HepG2 (cell line): ENCODE results near the gene ZNF513. TPM values are rescaled to one million over a fixed set of nuclear protein-coding genes. Genes with fewer than 3 reads are reported as not detected.
A peak's percentile ranks its signal among the peaks of the same experiment; 100 is the strongest.

Experiments used
- ATAC-seq: fragments of 200-7000 bp; cut with Tn5 transposase; 3 replicates; pipeline ENCODE4 v1.9.1; 2020; ENCODE audit warnings: mild to moderate bottlenecking, moderate library complexity
- BruUV-seq: library from RNA; stranded (reverse); fragments of 400-500 nt; replicated peaks from 2 replicates; lab custom pipeline; 2021; lab: Mats Ljungman, UMichigan
- CTCF ChIA-PET: fragments of 300-600 bp; formaldehyde crosslinking; extraction: SDS; loops from one replicate; lab custom pipeline; 2021; ENCODE audit warnings: low total read pairs, inconsistent platforms, low intra/inter-chr PET ratio; lab: Yijun Ruan, JAX
- POLR2A ChIA-PET: fragments of 350-600 bp; sonication (Branson Sonifier 250); formaldehyde crosslinking; loops from one replicate; lab custom pipeline; 2020; ENCODE audit warnings: antibody characterized with exemption, inconsistent platforms; lab: Yijun Ruan, JAX
- DNase-seq: peaks from one replicate; pipeline ENCODE4 v3.0.0-alpha.2; 2015; ENCODE audit warnings: low spot score
- FAIRE-seq: peaks from 3 replicates; lab custom pipeline; 2011; peaks lifted over from hg19 to GRCh38; lab: Jason Lieb, UNC
- H2AFZ ChIP-seq: one replicate; pipeline ENCODE4 v1.6.1; 2011; ENCODE audit warnings: low read length, inconsistent platforms
- H3K27ac ChIP-seq: fragments of 300-600 bp; 3 replicates; pipeline ENCODE4 v1.8.0; 2011; ENCODE audit warnings: mixed run types, mild to moderate bottlenecking, mixed read lengths, low read length, inconsistent platforms; ENCODE audit not compliant: insufficient read depth; ENCODE audit errors: extremely low read length
- H3K27me3 ChIP-seq, 2 experiments: fragments of 200-600 bp in 1 of 2; 2 replicates in 1 of 2; 3 replicates in 1 of 2; pipeline versions ENCODE4 v1.6.0 to v1.8.0; 2011; ENCODE audit warnings: low read length in 2 of 2, mild to moderate bottlenecking in 2 of 2, moderate library complexity in 2 of 2, inconsistent platforms in 1 of 2; ENCODE audit not compliant: insufficient read depth in 2 of 2, control insufficient read depth in 1 of 2
- H3K36me3 ChIP-seq, 2 experiments: fragments of 200-600 bp in 1 of 2; replicated peaks in 1 of 2; 2 replicates in 1 of 2; 3 replicates in 1 of 2; pipeline versions ENCODE4 v1.5.1 to v1.8.0; 2011; ENCODE audit warnings: low read length in 2 of 2, inconsistent platforms in 1 of 2; ENCODE audit not compliant: insufficient read depth in 2 of 2, control insufficient read depth in 1 of 2
- H3K4me1 ChIP-seq: 2 replicates; pipeline ENCODE4 v1.5.1; 2012; ENCODE audit warnings: low read length, inconsistent platforms; ENCODE audit not compliant: insufficient read depth
- H3K4me2 ChIP-seq: 2 replicates; pipeline ENCODE4 v1.6.0; 2011; ENCODE audit warnings: low read depth, low read length, inconsistent platforms
- H3K4me3 ChIP-seq, 3 experiments: fragments of 200-600 bp in 1 of 3; sonication (generic), shearing (Covaris generic) in 1 of 3; replicated peaks in 1 of 3; 2 replicates each; pipeline ENCODE4 v1.5.1; 2011 to 2016; ENCODE audit warnings: low read length in 3 of 3, inconsistent platforms in 2 of 3, low read depth in 2 of 3, mild to moderate bottlenecking in 2 of 3, control low read depth in 1 of 3, mixed read lengths in 1 of 3; ENCODE audit not compliant: insufficient read depth in 1 of 3
- H3K79me2 ChIP-seq: one replicate; pipeline ENCODE4 v1.6.1; 2011; ENCODE audit warnings: low read length, inconsistent platforms; ENCODE audit not compliant: insufficient read depth
- H3K9ac ChIP-seq: 2 replicates; pipeline ENCODE4 v1.6.0; 2011; ENCODE audit warnings: mild to moderate bottlenecking, low read depth, low read length, inconsistent platforms; ENCODE audit not compliant: insufficient read depth
- H3K9me3 ChIP-seq: 2 replicates; pipeline ENCODE4 v1.5.1; 2012; ENCODE audit warnings: mild to moderate bottlenecking, low read length
- H4K20me1 ChIP-seq: 2 replicates; pipeline ENCODE4 v1.6.0; 2011; ENCODE audit warnings: inconsistent platforms, mild to moderate bottlenecking, low read length, moderate library complexity; ENCODE audit not compliant: insufficient read depth
- NR2F6 ChIP-seq, 2 experiments: IDR thresholded peaks; 2 replicates each; pipeline ENCODE4 v1.6.1; 2016; ENCODE audit warnings: antibody characterized with exemption in 1 of 2, mild to moderate bottlenecking in 1 of 2
- PCBP1 ChIP-seq: fragments of 200-400 bp; formaldehyde crosslinking; IDR thresholded peaks from 2 replicates; pipeline ENCODE4 v1.6.1; 2017; ENCODE audit warnings: mild to moderate bottlenecking, low read depth, low read length, borderline replicate concordance
- PHF20 ChIP-seq: sonication (generic); formaldehyde crosslinking; IDR thresholded peaks from 2 replicates; pipeline ENCODE4 v1.5.0; 2020; ENCODE audit warnings: mild to moderate bottlenecking, missing genetic modification reagents
- POLR2AphosphoS5 ChIP-seq: IDR thresholded peaks from 2 replicates; pipeline ENCODE4 v1.6.1; 2012; ENCODE audit warnings: low read depth, low read length
- POLR2G ChIP-seq: fragments of 200-400 bp; formaldehyde crosslinking; IDR thresholded peaks from 2 replicates; pipeline ENCODE4 v1.6.1; 2018; ENCODE audit warnings: mild to moderate bottlenecking, low read depth, low read length, moderate library complexity
- SKI ChIP-seq: fragments of 450-650 bp; IDR thresholded peaks from one replicate; pipeline ENCODE4 v1.6.1; 2018; ENCODE audit warnings: mild to moderate bottlenecking; ENCODE audit not compliant: partially characterized antibody
- SMAD9 ChIP-seq: sonication (generic); formaldehyde crosslinking; IDR thresholded peaks from 2 replicates; pipeline ENCODE4 v1.5.1; 2020; ENCODE audit warnings: mild to moderate bottlenecking, missing genetic modification reagents
- U2AF2 ChIP-seq: fragments of 200-400 bp; formaldehyde crosslinking; IDR thresholded peaks from 2 replicates; pipeline ENCODE4 v1.6.1; 2017; ENCODE audit warnings: low read depth, mild to moderate bottlenecking, low read length
- ZBTB7A ChIP-seq: sonication (generic); formaldehyde crosslinking; IDR thresholded peaks from 2 replicates; pipeline ENCODE4 v1.8.0; 2022; ENCODE audit warnings: mild to moderate bottlenecking, missing genetic modification reagents
- ZNF17 ChIP-seq: sonication (generic); formaldehyde crosslinking; IDR thresholded peaks from 2 replicates; pipeline ENCODE4 v1.5.0; 2020; ENCODE audit warnings: mild to moderate bottlenecking, missing genetic modification reagents
- ZNF251 ChIP-seq: sonication (generic); formaldehyde crosslinking; IDR thresholded peaks from 2 replicates; pipeline ENCODE4 v1.9.0; 2021; ENCODE audit warnings: mild to moderate bottlenecking, missing genetic modification reagents
- ZNF503 ChIP-seq: sonication (generic); formaldehyde crosslinking; IDR thresholded peaks from 2 replicates; pipeline ENCODE4 v1.4.0; 2020; ENCODE audit warnings: missing genetic modification reagents
- ZNF652 ChIP-seq: IDR thresholded peaks from 2 replicates; pipeline ENCODE4 v1.6.1; 2016; ENCODE audit warnings: low read depth, borderline replicate concordance
- ZNF709 ChIP-seq: sonication (generic); formaldehyde crosslinking; IDR thresholded peaks from 2 replicates; pipeline ENCODE4 v1.5.0; 2020; ENCODE audit warnings: mild to moderate bottlenecking, missing genetic modification reagents
- ZSCAN21 ChIP-seq: sonication (generic); formaldehyde crosslinking; IDR thresholded peaks from 2 replicates; pipeline ENCODE4 v1.8.0; 2022; ENCODE audit warnings: mild to moderate bottlenecking, missing genetic modification reagents, moderate library complexity, borderline replicate concordance
- WGBS: methylation state at CpG from one replicate; pipeline ENCODE4 v1.1.6; 2017; ENCODE audit warnings: low lambda C conversion rate; 5-methylcytosine and 5-hydroxymethylcytosine counted together
- in situ Hi-C: cut with HindIII; loops from 2 replicates; pipeline ENCODE4 v1.10.0; 2017; ENCODE audit warnings: low pct_unique_long_range_greater_than_20kb; ENCODE audit not compliant: extremely low pct_ligation_motif_present
- intact Hi-C: fragments of 100-400 bp; cut with micrococcal nuclease; formaldehyde crosslinking; loops from one replicate; pipeline ENCODE4 v1.10.0; 2022; ENCODE audit not compliant: unreplicated experiment
- polyA plus RNA-seq, 8 experiments: library from polyadenylated mRNA; depleted of rRNA in 3 of 8; stranded (reverse) in 7 of 8; unstranded in 1 of 8; fragments of >200 nt; fragmentation: Illumina TruSeq in 4 of 8; extraction: Trizol in 4 of 8; gene quantifications; 2 replicates each; pipeline versions ENCODE4 v1.2.1 to v1.2.3, GENCODE V29; 2011 to 2016; ENCODE audit warnings: low read depth in 4 of 8, missing spikeins in 1 of 8, mixed read lengths in 1 of 8; ENCODE audit not compliant: insufficient read depth in 1 of 8
- total RNA-seq, 5 experiments: library from RNA; depleted of rRNA; stranded (reverse); fragments of >200 nt; fragmentation: Illumina TruSeq; extraction: Trizol; gene quantifications; 2 replicates each; pipeline ENCODE4 v1.2.3, GENCODE V29; 2016; ENCODE audit warnings: low read depth in 1 of 5

Gene ZNF513
- total and polyA plus RNA-seq, 2 of the 13 experiments (the other 11 are each of a cell fraction or from before 2014, with no cell fraction given) = 4.9 to 6.3 TPM

- Histone ChIP-seq H3K79me2 (peaks cover 24% of the 10 kb centered on the region), H3K9ac (no peak overlapping the region), H3K4me2 (no peak overlapping the region), H3K27me3 (no peaks in the 10 kb centered on the region; a peak in 1 of 5 replicates), H3K36me3 (peaks cover 36 to 65% of the 10 kb centered on the region in 2 experiments), H3K4me1 (peaks cover 46% of the 10 kb centered on the region), H3K4me3 (no peak overlapping the region), H4K20me1 (peaks cover 3% of the 10 kb centered on the region), H3K27ac (no peak overlapping the region), H3K9me3 (no peaks in the 10 kb centered on the region), H2AFZ (no peak overlapping the region)
- FAIRE-seq = no peak
- POLR2A ChIA-PET = interaction anchor here (4.7 to 5.1 kb wide), 2 partner anchors 33 to 54 kb away, joined by 22 to 34 read pairs; partner anchors contain the start of genes MPV17 and PPM1G
- ATAC-seq = no peak
- WGBS = 99% methylated on average over 15 of the region's 16 CpGs
- CTCF ChIA-PET = no interaction called here
- in situ Hi-C loops = no loop called here
- no peak for DNase-seq
- intact Hi-C loops = loop anchor here (10.0 kb wide), 1 partner anchor 122 kb away; no protein-coding TSS in a partner anchor
- BruUV-seq = no TSS peak
- TF ChIP-seq POLR2AphosphoS5 (0 out of 2 replicates have a peak, but pooled peaks have one; percentile 3), U2AF2 (no peak)
Measured at GRCh38 chr2:27376151-27376865, 4.2 kb downstream of the ZNF513 start.

- Histone ChIP-seq H2AFZ (no peak overlapping the region), H3K36me3 (peaks cover 33 to 60% of the 10 kb centered on the region in 2 experiments), H4K20me1 (peaks cover 3% of the 10 kb centered on the region), H3K27ac (no peak overlapping the region), H3K27me3 (no peaks in the 10 kb centered on the region; a peak in 1 of 5 replicates), H3K9me3 (no peaks in the 10 kb centered on the region), H3K4me3 (no peak overlapping the region), H3K4me2 (no peak overlapping the region), H3K9ac (no peak overlapping the region), H3K4me1 (peaks cover 43% of the 10 kb centered on the region), H3K79me2 (peaks cover 31% of the 10 kb centered on the region)
- FAIRE-seq = no peak
- intact Hi-C loops = loop anchor here (10.0 kb wide), 1 partner anchor 121 kb away; no protein-coding TSS in a partner anchor
- CTCF ChIA-PET = no interaction called here
- WGBS = 95% methylated on average over 20 of the region's 20 CpGs
- POLR2A ChIA-PET = interaction anchor here (1.2 to 5.1 kb wide), 2 partner anchors 22 to 34 kb away, joined by 3 to 22 read pairs; partner anchors contain the start of gene PPM1G
- DNase-seq = no peak
- no peak for ATAC-seq
- no TSS peak for BruUV-seq
- in situ Hi-C loops = no loop called here
- 0 out of 2 replicates have a peak, but pooled peaks have one; percentile 28 for TF ChIP-seq PCBP1
- no peak for TF ChIP-seq ZNF709 (CRISPR knock-in tag)
- no peak for TF ChIP-seq NR2F6 (IDR thresholded peaks at IDR 0.05)
- TF ChIP-seq NR2F6 (CRISPR knock-in tag; IDR thresholded peaks at IDR 0.05) = no peak
- no peak for TF ChIP-seq ZBTB7A (CRISPR knock-in tag)
- TF ChIP-seq ZNF251 = no peak
- no peak for TF ChIP-seq ZNF652 (CRISPR knock-in tag)
- TF ChIP-seq ZSCAN21 (CRISPR knock-in tag) = no peak
- TF ChIP-seq SKI = no peak
- 0 out of 2 replicates have a peak, but pooled peaks have one; percentile 9 for TF ChIP-seq POLR2G
- no peak for TF ChIP-seq ZNF17
- TF ChIP-seq ZNF503 (CRISPR knock-in tag) = no peak
- TF ChIP-seq SMAD9 (CRISPR knock-in tag) = no peak
- no peak for TF ChIP-seq PHF20 (CRISPR knock-in tag)
Measured at GRCh38 chr2:27375513-27376099, 4.9 kb downstream of the ZNF513 start.
